Measurements from ENCODE around the gene CDADC1.
"Not testable (repeated sequence)": the region's sequence is repeated elsewhere in the genome, so short reads cannot be mapped to it uniquely, and the experiment has no call there.

The CDADC1 gene

GRCh38 chr13:49319951-49320350, 72.2 kb downstream of the CDADC1 start:
- DNase-seq = no peak

- no peak for DNase-seq
Measured at GRCh38 chr13:49320975-49321374, 73.2 kb downstream of the CDADC1 start.

GRCh38 chr13:49322702-49323101, 75.0 kb downstream of the CDADC1 start:
- no peak for DNase-seq

- no peak for DNase-seq
Measured at GRCh38 chr13:49323344-49323743, 75.6 kb downstream of the CDADC1 start.

- DNase-seq = no peak
Measured at GRCh38 chr13:49326222-49326917, 78.6 kb downstream of the CDADC1 start.

GRCh38 chr13:49327145-49327544, 79.4 kb downstream of the CDADC1 start:
- DNase-seq = not testable (repeated sequence)

GRCh38 chr13:49329831-49330545, 82.3 kb downstream of the CDADC1 start:
- no peak for DNase-seq

- no peak for DNase-seq
Measured at GRCh38 chr13:49330546-49330864, 82.8 kb downstream of the CDADC1 start.

GRCh38 chr13:49336655-49337054, 88.9 kb downstream of the CDADC1 start:
- no peak for DNase-seq

GRCh38 chr13:49340161-49340560, 92.4 kb downstream of the CDADC1 start:
- no peak for DNase-seq

GRCh38 chr13:49341517-49341916, 93.8 kb downstream of the CDADC1 start:
- DNase-seq = no peak

GRCh38 chr13:49341941-49342340, 94.2 kb downstream of the CDADC1 start:
- DNase-seq = no peak

- no peak for DNase-seq
Measured at GRCh38 chr13:49342454-49342853, 94.7 kb downstream of the CDADC1 start.

All from CD4-positive, alpha-beta T cell treated with Interleukin-12 subunit alpha and Interleukin-12 subunit beta, for 1 hour (primary cell).